Small intestine (tissue), 7 donors: ENCODE measurements around the gene NHS. TPM values are rescaled to one million over a fixed set of nuclear protein-coding genes. Genes with fewer than 3 reads are reported as not detected.

ENCODE experiments used
- DNase-seq, 2 donors: peaks; one replicate each; pipeline versions ENCODE4 v3.0.0 to v3.0.0-alpha.2; 2013
- FAIRE-seq: peaks from 2 replicates; lab custom pipeline; 2012; peaks lifted over from hg19 to GRCh38; lab: Jason Lieb, UNC
- H3K27ac ChIP-seq, 3 donors: one replicate each; pipeline ENCODE4 v1.5.1; 2013; ENCODE audit warnings: low read length in 2 of 3, mild to moderate bottlenecking in 2 of 3, control low read depth in 1 of 3, inconsistent platforms in 1 of 3, low read depth in 1 of 3, moderate library complexity in 1 of 3
- H3K27me3 ChIP-seq, 3 donors: one replicate each; pipeline ENCODE4 v1.6.1; 2013; ENCODE audit warnings: low read length in 3 of 3, inconsistent platforms in 1 of 3; ENCODE audit not compliant: control insufficient read depth in 3 of 3, insufficient read depth in 3 of 3
- H3K36me3 ChIP-seq, 3 donors: one replicate each; pipeline ENCODE4 v1.6.1; 2013; ENCODE audit warnings: low read length in 3 of 3, inconsistent platforms in 1 of 3, low read depth in 1 of 3, mild to moderate bottlenecking in 1 of 3, moderate library complexity in 1 of 3; ENCODE audit not compliant: control insufficient read depth in 3 of 3, insufficient read depth in 2 of 3
- H3K4me1 ChIP-seq, 3 donors: one replicate each; pipeline ENCODE4 v1.6.1; 2013; ENCODE audit warnings: low read length in 2 of 3, inconsistent platforms in 1 of 3, low read depth in 1 of 3, mild to moderate bottlenecking in 1 of 3, moderate library complexity in 1 of 3; ENCODE audit not compliant: control insufficient read depth in 3 of 3, insufficient read depth in 2 of 3
- H3K4me3 ChIP-seq, 3 donors: one replicate each; pipeline ENCODE4 v1.5.1; 2013; ENCODE audit warnings: low read length in 3 of 3, control low read depth in 1 of 3, inconsistent platforms in 1 of 3, low read depth in 1 of 3, mild to moderate bottlenecking in 1 of 3, moderate library complexity in 1 of 3
- H3K9me3 ChIP-seq, 2 donors: one replicate each; pipeline ENCODE4 v1.6.1; 2013; ENCODE audit warnings: low read depth in 1 of 2, low read length in 1 of 2; ENCODE audit not compliant: control insufficient read depth in 2 of 2, insufficient read depth in 1 of 2
- WGBS, 3 donors: extraction: QIAGEN DNeasy Blood & Tissue Kit; methylation state at CpG; one replicate each; pipeline ENCODE4 v1.1.7; 2013; 5-methylcytosine and 5-hydroxymethylcytosine counted together
- polyA plus RNA-seq, 4 donors: library from polyadenylated mRNA; stranded (reverse) in 3 of 4; unstranded in 1 of 4; fragments of 200-250 nt in 3 of 4; fragments of 120-200 nt in 1 of 4; gene quantifications; one replicate each; pipeline versions ENCODE4 v1.2.1 to v1.2.3, GENCODE V29; 2013
- donor health status: healthy with polysubstance abuse.
- donor health status: control.
- donor health status: control.
- donor health status: Bipolar disorder and iron deficiency.
- donor health status: healthy.

The NHS gene
- polyA plus RNA-seq, 4 donors, result under 0.01 to 5.8 (median 0.79) TPM

DNA sequence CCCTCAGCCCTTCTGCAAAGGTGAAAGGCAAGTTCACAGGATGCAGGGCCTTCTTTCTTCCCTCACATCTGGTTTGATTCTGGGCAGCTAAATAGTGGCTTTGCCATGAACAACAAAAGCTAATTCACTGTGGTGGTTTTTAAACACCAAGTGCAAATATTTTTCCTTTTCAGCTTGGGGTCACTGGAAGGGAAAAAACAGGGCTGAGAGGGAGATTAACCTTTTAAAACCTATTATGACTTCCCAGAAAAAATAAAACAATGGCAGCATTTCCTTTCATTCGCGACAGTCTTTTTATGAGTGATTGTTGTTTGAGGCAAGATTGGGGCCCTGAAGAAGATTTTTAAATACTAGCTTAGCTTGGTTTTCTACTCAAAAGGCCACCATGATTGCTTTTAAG, 258.5 kb downstream of the NHS start:
- peaks cover 0 to 28% (median 3%) of the 10 kb centered on the region in 3 donors for H3K4me1 ChIP-seq
- H3K9me3 ChIP-seq, result no peaks in the 10 kb centered on the region
- FAIRE-seq (no peak), DNase-seq (no peak)
- no peaks in the 10 kb centered on the region for H3K36me3 ChIP-seq
- no peak overlapping the region for H3K4me3 ChIP-seq
- WGBS, 3 donors, result 54 to 64% (median 62%) methylated on average over 2 of the region's 2 CpGs
- H3K27me3 ChIP-seq, result no peaks in the 10 kb centered on the region
- peak overlapping the region in 2 of 3 donors; percentile 38 to 39 for H3K27ac ChIP-seq

DNA sequence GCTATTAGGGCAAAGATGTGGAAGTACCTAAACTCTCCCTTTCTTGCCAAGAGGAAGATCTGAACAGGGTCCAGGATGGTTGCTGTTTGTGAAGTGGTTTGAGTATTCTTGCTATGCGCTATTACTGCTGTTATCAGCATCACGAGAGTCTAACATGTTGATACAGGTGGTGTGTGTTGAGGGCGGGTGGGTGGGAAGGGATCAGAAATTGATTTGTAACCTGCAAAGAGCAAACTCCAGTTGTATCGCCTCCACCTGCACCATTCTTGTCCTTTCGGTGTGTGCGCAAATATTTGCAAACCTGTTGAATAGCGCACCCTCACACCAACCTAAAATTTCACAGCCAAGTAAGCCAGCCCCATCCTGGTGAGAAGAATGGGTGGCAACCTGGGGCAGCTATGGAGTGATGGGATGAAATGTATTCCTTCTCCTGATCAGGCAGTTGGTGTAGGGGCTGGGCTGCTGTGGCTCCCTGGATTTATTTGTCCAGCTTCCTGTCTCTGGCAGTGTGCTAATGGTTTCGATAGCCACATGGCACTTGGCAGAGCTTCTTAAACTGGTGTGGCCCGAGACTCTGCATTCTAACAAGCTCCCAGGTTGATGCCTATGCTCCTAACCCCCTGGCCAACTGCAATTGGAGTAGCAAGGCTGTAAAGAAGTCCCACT, 259.7 kb downstream of the NHS start:
- peaks cover 0 to 28% (median 3%) of the 10 kb centered on the region in 3 donors for H3K4me1 ChIP-seq
- FAIRE-seq, result no peak
- 20 to 62% (median 45%) methylated on average over 9 of the region's 9 CpGs for WGBS, 3 donors
- H3K4me3 ChIP-seq, result peak overlapping the region in 1 of 3 donors; percentile 23
- DNase-seq, result peak; percentile 35 to 40
- peak overlapping the region in 2 of 3 donors; percentile 65 to 67 for H3K27ac ChIP-seq
- no peaks in the 10 kb centered on the region for H3K36me3 ChIP-seq
- no peaks in the 10 kb centered on the region for H3K9me3 ChIP-seq
- no peaks in the 10 kb centered on the region for H3K27me3 ChIP-seq

DNA sequence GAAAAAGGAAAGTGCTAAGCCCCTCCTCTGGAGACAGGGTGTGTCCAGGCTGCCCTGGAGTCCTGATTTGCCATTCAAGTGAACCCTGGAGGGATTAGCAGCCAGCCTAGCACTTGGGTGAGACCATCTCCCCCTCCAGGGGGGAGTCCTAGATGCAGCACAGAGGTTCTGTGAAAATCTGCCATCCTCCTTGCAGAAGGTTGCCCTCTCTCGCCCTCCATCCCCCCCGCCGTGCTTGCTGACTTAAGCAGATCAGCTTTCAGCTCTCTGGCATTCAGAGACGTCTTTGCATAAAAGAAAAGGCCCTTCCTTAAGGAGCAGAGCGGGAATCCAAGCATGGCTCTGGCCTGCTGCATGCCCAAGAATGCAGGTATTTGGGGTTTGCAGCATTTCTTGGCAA, 260.2 kb downstream of the NHS start:
- Histone ChIP-seq H3K4me3 (peak overlapping the region in 1 of 3 donors; percentile 23), H3K27me3 (no peaks in the 10 kb centered on the region), H3K9me3 (no peaks in the 10 kb centered on the region), H3K27ac (peak overlapping the region in 2 of 3 donors; percentile 65 to 67), H3K4me1 (peaks cover 0 to 28% (median 3%) of the 10 kb centered on the region in 3 donors), H3K36me3 (no peaks in the 10 kb centered on the region)
- peak; percentile 55 to 71 for DNase-seq
- 15 to 46% (median 45%) methylated on average over 5 of the region's 5 CpGs for WGBS, 3 donors
- no peak for FAIRE-seq

DNA sequence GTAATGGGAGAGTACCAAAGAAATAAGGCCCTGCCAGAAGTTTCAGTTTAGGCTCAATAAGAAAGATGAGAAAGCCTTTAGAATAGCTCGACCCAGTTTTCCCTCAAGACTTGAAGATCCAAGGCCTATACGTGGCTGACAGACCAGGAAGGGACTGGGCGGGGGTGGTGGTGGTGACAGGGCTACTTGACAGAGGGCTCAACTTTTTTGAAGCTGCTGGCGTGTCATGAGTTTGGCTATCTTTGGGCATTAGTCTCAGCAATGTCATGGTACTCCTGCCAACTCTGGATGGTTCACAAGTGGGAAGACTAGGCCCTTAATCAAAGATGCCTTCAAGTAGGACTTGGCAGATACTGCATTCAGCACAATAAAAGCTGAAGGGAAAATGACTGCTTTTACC, 262.2 kb downstream of the NHS start:
- Histone ChIP-seq H3K4me1 (peaks cover 0 to 28% (median 3%) of the 10 kb centered on the region in 3 donors), H3K9me3 (no peaks in the 10 kb centered on the region), H3K27ac (no peak overlapping the region), H3K27me3 (no peaks in the 10 kb centered on the region), H3K36me3 (no peaks in the 10 kb centered on the region), H3K4me3 (no peak overlapping the region)
- 72 to 94% (median 81%) methylated on average over 4 of the region's 4 CpGs for WGBS, 3 donors
- DNase-seq (no peak), FAIRE-seq (no peak)

DNA sequence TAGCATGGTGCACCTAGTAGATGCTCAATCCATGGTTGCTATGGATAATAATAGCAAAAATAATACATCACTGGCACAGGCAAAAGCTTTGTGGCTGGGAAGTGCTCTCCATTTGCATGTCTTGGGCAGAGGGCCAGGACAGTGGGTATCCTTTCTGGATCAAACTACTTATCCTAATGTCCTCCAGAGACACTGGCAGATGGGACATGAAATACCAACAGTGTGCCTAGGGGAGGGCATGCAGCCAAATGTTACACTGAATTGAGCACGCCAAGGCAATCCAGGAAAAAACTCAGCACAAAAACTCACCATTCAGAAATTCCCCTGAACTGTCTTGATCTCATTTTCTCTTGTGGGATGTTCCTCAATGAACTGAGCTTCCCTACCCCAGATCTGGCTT, 263.7 kb downstream of the NHS start:
- Histone ChIP-seq H3K4me3 (no peak overlapping the region), H3K36me3 (no peaks in the 10 kb centered on the region), H3K9me3 (no peaks in the 10 kb centered on the region), H3K4me1 (peaks cover 0 to 20% (median 1%) of the 10 kb centered on the region in 3 donors), H3K27ac (no peak overlapping the region), H3K27me3 (no peaks in the 10 kb centered on the region)
- no peak for FAIRE-seq
- no peak for DNase-seq
- WGBS, 3 donors, result 56 to 80% (median 70%) methylated on average over 1 of the region's 1 CpG

DNA sequence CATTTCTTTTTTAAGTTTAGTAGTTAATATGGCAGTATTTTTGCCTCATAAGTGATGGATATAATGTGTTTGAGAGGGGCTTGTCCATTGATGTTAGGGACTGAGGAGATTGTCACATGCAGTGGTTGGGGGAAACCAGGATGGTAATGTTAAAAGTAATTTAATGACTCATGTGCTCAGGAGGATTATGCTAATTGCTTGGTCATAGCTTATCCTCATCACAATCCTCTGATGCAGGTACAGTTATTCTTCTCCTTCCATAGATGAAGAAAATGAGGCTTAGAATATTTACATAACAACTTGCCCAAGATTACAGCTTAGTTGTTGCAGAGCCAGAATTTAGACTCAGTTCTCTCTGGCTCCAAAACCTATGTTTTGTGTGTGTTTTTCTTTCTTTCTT, 267.9 kb downstream of the NHS start:
- DNase-seq (no peak), FAIRE-seq (no peak)
- no peaks in the 10 kb centered on the region for H3K4me1 ChIP-seq
- H3K27ac ChIP-seq, result no peak overlapping the region
- no peaks in the 10 kb centered on the region for H3K27me3 ChIP-seq
- no peaks in the 10 kb centered on the region for H3K36me3 ChIP-seq
- H3K4me3 ChIP-seq, result no peak overlapping the region
- H3K9me3 ChIP-seq, result no peaks in the 10 kb centered on the region

DNA sequence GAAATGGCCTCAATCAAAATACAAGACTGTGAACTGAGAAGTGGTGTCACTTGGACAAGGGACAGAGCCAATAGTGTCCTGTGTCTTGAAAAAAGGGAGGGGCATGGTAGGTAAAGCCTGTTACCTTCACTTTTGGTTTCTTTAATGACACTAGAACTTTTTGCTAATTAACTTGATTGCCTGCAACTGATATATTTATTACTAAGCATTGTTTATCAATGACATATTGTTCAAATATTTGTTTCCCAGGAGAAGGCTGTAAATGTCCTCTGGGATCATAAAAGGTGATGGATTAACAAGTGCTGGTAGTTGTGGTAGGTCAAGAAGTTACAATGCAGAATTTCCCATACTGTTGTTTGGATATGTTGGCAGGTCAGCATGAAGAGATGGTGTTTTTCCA, 268.5 kb downstream of the NHS start:
- Histone ChIP-seq H3K4me3 (no peak overlapping the region), H3K27ac (no peak overlapping the region), H3K4me1 (no peaks in the 10 kb centered on the region), H3K9me3 (no peaks in the 10 kb centered on the region), H3K27me3 (no peaks in the 10 kb centered on the region), H3K36me3 (no peaks in the 10 kb centered on the region)
- FAIRE-seq (peak; percentile 51), DNase-seq (peak; percentile 17 to 64)

- WGBS, 3 donors, result 55 to 90% (median 71%) methylated on average over 1 of the region's 1 CpG
These were observed 269.0 kb downstream of the NHS start for GRCh38 chrX:17644001-17644400.

DNA sequence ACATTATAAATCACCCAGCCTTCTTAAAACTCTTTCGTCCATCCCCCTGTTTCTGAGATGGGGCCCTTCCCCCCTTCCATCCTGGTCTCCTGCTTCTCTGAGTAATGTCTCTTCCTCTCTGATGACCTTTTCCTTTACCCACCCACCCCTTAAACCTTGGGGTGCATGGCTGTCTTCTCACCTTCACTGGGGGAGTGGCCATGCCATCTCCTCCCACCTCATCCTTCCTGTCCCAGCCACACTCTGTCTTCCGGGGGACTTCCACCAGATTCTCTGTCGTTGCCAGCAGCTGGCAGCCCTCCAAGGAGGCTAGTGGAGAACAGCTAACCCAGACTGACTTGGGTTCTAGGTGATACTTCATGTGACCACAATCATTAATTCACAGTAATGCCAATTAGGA, 279.1 kb downstream of the NHS start:
- Histone ChIP-seq H3K27ac (no peak overlapping the region), H3K27me3 (no peaks in the 10 kb centered on the region), H3K9me3 (no peaks in the 10 kb centered on the region), H3K4me3 (no peak overlapping the region), H3K4me1 (no peaks in the 10 kb centered on the region), H3K36me3 (no peaks in the 10 kb centered on the region)
- DNase-seq (no peak), FAIRE-seq (no peak)
- WGBS, 3 donors, result 54 to 68% (median 65%) methylated on average over 3 of the region's 3 CpGs

More at GRCh38 chrX:17644001-17644400, 269.0 kb downstream of the NHS start:
- Histone ChIP-seq H3K9me3 (no peaks in the 10 kb centered on the region), H3K4me3 (no peak overlapping the region), H3K4me1 (no peaks in the 10 kb centered on the region), H3K27ac (no peak overlapping the region), H3K36me3 (no peaks in the 10 kb centered on the region), H3K27me3 (no peaks in the 10 kb centered on the region)
- FAIRE-seq (no peak), DNase-seq (no peak)
